GM12878 (cell line): ENCODE measurements around the gene FOXO1. TPM values are rescaled to one million over a fixed set of nuclear protein-coding genes. Genes with fewer than 3 reads are reported as not detected.

ENCODE experiments used
- BCL3 ChIP-seq: IDR thresholded peaks from 2 replicates; pipeline ENCODE4 v1.6.1; 2011; ENCODE audit warnings: borderline replicate concordance, low read depth, mild to moderate bottlenecking, moderate library complexity, low read length; ENCODE audit not compliant: insufficient read depth, poor library complexity, severe bottlenecking
- CUX1 ChIP-seq: IDR thresholded peaks from 2 replicates; pipeline ENCODE4 v1.6.1; 2012; ENCODE audit warnings: improper control_type of control experiment, low read depth, low read length; ENCODE audit not compliant: insufficient replicate concordance
- ELK1 ChIP-seq: IDR thresholded peaks from 2 replicates; pipeline ENCODE4 v1.6.1; 2012; ENCODE audit warnings: low read depth, low read length, improper control_type of control experiment
- GABPA ChIP-seq: IDR thresholded peaks from 2 replicates; pipeline ENCODE4 v1.6.1; 2014; ENCODE audit warnings: antibody characterized with exemption, low read depth, mild to moderate bottlenecking, inconsistent platforms
- HCFC1 ChIP-seq: fragments of 150-350 bp; IDR thresholded peaks from 2 replicates; pipeline ENCODE4 v1.6.1; 2014; ENCODE audit warnings: low read length
- IRF4 ChIP-seq: IDR thresholded peaks from 2 replicates; pipeline ENCODE4 v1.6.1; 2011; ENCODE audit warnings: low read depth, low read length
- MEF2B ChIP-seq: fragments of 450-650 bp; IDR thresholded peaks from 2 replicates; pipeline ENCODE4 v1.6.1; 2018; ENCODE audit warnings: mild to moderate bottlenecking, moderate library complexity; ENCODE audit not compliant: partially characterized antibody, poor library complexity, severe bottlenecking
- MXI1 ChIP-seq: fragments of 150-350 bp; IDR thresholded peaks from 2 replicates; pipeline ENCODE4 v1.6.1; 2011; ENCODE audit warnings: low read depth, mild to moderate bottlenecking, inconsistent platforms, low read length, improper control_type of control experiment
- NFYB ChIP-seq: IDR thresholded peaks from 2 replicates; pipeline ENCODE4 v1.6.1; 2011; ENCODE audit warnings: low read depth, mild to moderate bottlenecking, low read length, improper control_type of control experiment, moderate library complexity; ENCODE audit not compliant: insufficient read depth
- POLR2AphosphoS2 ChIP-seq: IDR thresholded peaks from 2 replicates; pipeline ENCODE4 v1.6.1; 2011; ENCODE audit warnings: low read depth, mild to moderate bottlenecking, low read length, improper control_type of control experiment, moderate library complexity
- REST ChIP-seq: IDR thresholded peaks from 2 replicates; pipeline ENCODE4 v1.6.1; 2012; ENCODE audit warnings: mild to moderate bottlenecking, low read depth, low read length
- SMAD1 ChIP-seq: fragments of 450-650 bp; IDR thresholded peaks from 2 replicates; pipeline ENCODE4 v1.6.1; 2018; ENCODE audit warnings: mild to moderate bottlenecking, low read depth; ENCODE audit not compliant: partially characterized antibody
- SREBF1 ChIP-seq: IDR thresholded peaks from 2 replicates; pipeline ENCODE4 v1.6.1; 2012; ENCODE audit warnings: mild to moderate bottlenecking, low read length
- SRF ChIP-seq, 2 experiments: IDR thresholded peaks; 2 replicates each; pipeline ENCODE4 v1.6.1; 2011; ENCODE audit warnings: low read depth in 2 of 2, low read length in 2 of 2, mild to moderate bottlenecking in 1 of 2, moderate library complexity in 1 of 2
- TARDBP ChIP-seq: IDR thresholded peaks from 2 replicates; pipeline ENCODE4 v1.6.1; 2016; ENCODE audit warnings: borderline replicate concordance
- TCF12 ChIP-seq: IDR thresholded peaks from 2 replicates; pipeline ENCODE4 v1.6.1; 2011; ENCODE audit warnings: low read depth, mild to moderate bottlenecking, low read length
- ZNF24 ChIP-seq: fragments of 450-650 bp; IDR thresholded peaks from 2 replicates; pipeline ENCODE4 v1.6.1; 2017; ENCODE audit warnings: antibody characterized with exemption, mild to moderate bottlenecking
- ZNF384 ChIP-seq: IDR thresholded peaks from 2 replicates; pipeline ENCODE4 v1.6.1; 2012; ENCODE audit warnings: low read depth, mild to moderate bottlenecking, low read length, improper control_type of control experiment, borderline replicate concordance
- polyA plus RNA-seq, 11 experiments: library from polyadenylated mRNA; depleted of rRNA in 4 of 11; unstranded in 6 of 11; stranded (reverse) in 5 of 11; fragments of >200 nt; fragmentation: Nextera tagmentation in 4 of 11; fragmentation: Illumina TruSeq in 1 of 11; extraction: Ambion mirVana in 4 of 11; extraction: Trizol in 1 of 11; gene quantifications; 1 replicate in 1 of 11; 2 replicates in 10 of 11; pipeline versions ENCODE4 v1.2.1 to v1.2.3, GENCODE V29; 2011 to 2016; ENCODE audit warnings: inconsistent platforms in 2 of 11, missing spikeins in 2 of 11, low read depth in 1 of 11
- total RNA-seq, 4 experiments: library from RNA; depleted of rRNA in 3 of 4; stranded (reverse); fragments of >200 nt in 3 of 4; fragmentation: Illumina TruSeq in 1 of 4; extraction: Trizol in 1 of 4; gene quantifications; 2 replicates each; pipeline versions ENCODE4 v1.2.1 to v1.2.3, GENCODE V29; 2013 to 2021

The FOXO1 gene
- total and polyA plus RNA-seq, 10 of the 15 experiments (the other 5 are each of a cell fraction or from before 2014, with no cell fraction given) = 0.58 to 8.3 (median 0.88) TPM

- TF ChIP-seq CUX1 (no peak), ZNF24 (no peak), SMAD1 (no peak), HCFC1 (no peak), SRF (IDR thresholded peaks at IDR 0.05; ENCODE audit: low read depth in 2 of 2, low read length in 2 of 2) (no peak), TCF12 (peak; percentile 93), MEF2B (peak; percentile 92), BCL3 (no peak), TARDBP (no peak), POLR2AphosphoS2 (no peak), IRF4 (peak; percentile 85), ELK1 (no peak), MXI1 (peak; percentile 36; the same call in 1 of the 2 replicates), ZNF384 (0 out of 2 replicates have a peak, but pooled peaks have one; percentile 22), SREBF1 (no peak), REST (no peak), NFYB (no peak), GABPA (0 out of 2 replicates have a peak, but pooled peaks have one; percentile 15)
Measured at GRCh38 chr13:40589285-40590109, 76.9 kb downstream of the FOXO1 start (continued).
